HepG2 (cell line): ENCODE measurements around the gene CEP104. TPM values are rescaled to one million over a fixed set of nuclear protein-coding genes. Genes with fewer than 3 reads are reported as not detected.

Source experiments
- ADNP ChIP-seq: sonication (generic); formaldehyde crosslinking; IDR thresholded peaks from 2 replicates; pipeline ENCODE4 v1.4.0; 2020; ENCODE audit warnings: missing genetic modification reagents
- ATF7 ChIP-seq, 2 experiments: fragments of 450-650 bp in 1 of 2; sonication (generic) in 1 of 2; formaldehyde crosslinking in 1 of 2; IDR thresholded peaks; 2 replicates each; pipeline versions ENCODE4 v1.4.0 to v1.6.1; 2016 to 2020; ENCODE audit warnings: antibody characterized with exemption in 1 of 2, mild to moderate bottlenecking in 1 of 2, missing genetic modification reagents in 1 of 2
- GMEB2 ChIP-seq: IDR thresholded peaks from 2 replicates; pipeline ENCODE4 v1.6.1; 2016; ENCODE audit warnings: missing biosample characterization, missing genetic modification reagents, low read depth
- HOXA3 ChIP-seq: sonication (generic); formaldehyde crosslinking; IDR thresholded peaks from 2 replicates; pipeline ENCODE4 v1.5.0; 2020; ENCODE audit warnings: missing genetic modification reagents
- LBX2 ChIP-seq: sonication (generic); formaldehyde crosslinking; IDR thresholded peaks from 2 replicates; pipeline ENCODE4 v1.5.0; 2020; ENCODE audit warnings: missing genetic modification reagents, mild to moderate bottlenecking, borderline replicate concordance
- MTF2 ChIP-seq: sonication (generic); formaldehyde crosslinking; IDR thresholded peaks from 2 replicates; pipeline ENCODE4 v1.5.0; 2020; ENCODE audit warnings: missing genetic modification reagents, borderline replicate concordance
- POGK ChIP-seq: sonication (generic); formaldehyde crosslinking; conservative IDR thresholded peaks from 2 replicates; pipeline ENCODE4 v1.8.0; 2022; ENCODE audit warnings: mild to moderate bottlenecking, moderate library complexity, missing genetic modification reagents
- POLR2A ChIP-seq, 2 experiments: IDR thresholded peaks; 2 replicates each; pipeline ENCODE4 v1.6.1; 2011; ENCODE audit warnings: low read depth in 2 of 2, low read length in 2 of 2, mild to moderate bottlenecking in 1 of 2, moderate library complexity in 1 of 2; ENCODE audit not compliant: insufficient read depth in 1 of 2
- RBFOX2 ChIP-seq: fragments of 200-400 bp; formaldehyde crosslinking; IDR thresholded peaks from 2 replicates; pipeline ENCODE4 v1.6.1; 2017; ENCODE audit warnings: low read depth, mild to moderate bottlenecking, low read length
- TCF7 ChIP-seq: sonication (generic); IDR thresholded peaks from 2 replicates; pipeline ENCODE4 v1.6.1; 2016; ENCODE audit warnings: antibody characterized with exemption, low read depth
- TFE3 ChIP-seq: IDR thresholded peaks from 2 replicates; pipeline ENCODE4 v1.6.1; 2016
- THAP9 ChIP-seq: sonication (generic); formaldehyde crosslinking; IDR thresholded peaks from 2 replicates; pipeline ENCODE4; 2020; ENCODE audit warnings: missing genetic modification reagents, mild to moderate bottlenecking, borderline replicate concordance
- ZC3H13 ChIP-seq: sonication (generic); formaldehyde crosslinking; IDR thresholded peaks from 2 replicates; pipeline ENCODE4 v1.8.1; 2023; ENCODE audit warnings: mild to moderate bottlenecking, missing genetic modification reagents, moderate library complexity
- ZFP90 ChIP-seq: sonication (generic); formaldehyde crosslinking; IDR thresholded peaks from 2 replicates; pipeline ENCODE4 v1.8.0; 2022; ENCODE audit warnings: missing genetic modification reagents, mild to moderate bottlenecking, inconsistent platforms, borderline replicate concordance
- ZNF230 ChIP-seq: sonication (generic); formaldehyde crosslinking; IDR thresholded peaks from 2 replicates; pipeline ENCODE4 v1.4.0; 2020; ENCODE audit warnings: mild to moderate bottlenecking, missing genetic modification reagents
- ZNF275 ChIP-seq: sonication (generic); formaldehyde crosslinking; IDR thresholded peaks from 2 replicates; pipeline ENCODE4 v1.8.0; 2022; ENCODE audit warnings: missing genetic modification reagents, mild to moderate bottlenecking, inconsistent platforms, borderline replicate concordance
- ZNF343 ChIP-seq: sonication (generic); formaldehyde crosslinking; IDR thresholded peaks from 2 replicates; pipeline ENCODE4 v1.4.0; 2020; ENCODE audit warnings: mild to moderate bottlenecking, missing genetic modification reagents
- polyA plus RNA-seq, 8 experiments: library from polyadenylated mRNA; depleted of rRNA in 3 of 8; stranded (reverse) in 7 of 8; unstranded in 1 of 8; fragments of >200 nt; fragmentation: Illumina TruSeq in 4 of 8; extraction: Trizol in 4 of 8; gene quantifications; 2 replicates each; pipeline versions ENCODE4 v1.2.1 to v1.2.3, GENCODE V29; 2011 to 2016; ENCODE audit warnings: low read depth in 4 of 8, missing spikeins in 1 of 8, mixed read lengths in 1 of 8; ENCODE audit not compliant: insufficient read depth in 1 of 8
- total RNA-seq, 5 experiments: library from RNA; depleted of rRNA; stranded (reverse); fragments of >200 nt; fragmentation: Illumina TruSeq; extraction: Trizol; gene quantifications; 2 replicates each; pipeline ENCODE4 v1.2.3, GENCODE V29; 2016; ENCODE audit warnings: low read depth in 1 of 5

CEP104 gene
- total and polyA plus RNA-seq, 2 of the 13 experiments (the other 11 are each of a cell fraction or from before 2014, with no cell fraction given): 20.4 to 30.1 TPM

GRCh38 chr1:3778590-3779264 is 78.3 kb downstream of the CEP104 start (continued):
- TF ChIP-seq ZNF275 (CRISPR knock-in tag) (no peak), ADNP (CRISPR knock-in tag) (no peak), TCF7 (no peak), POLR2A (IDR thresholded peaks at IDR 0.05; ENCODE audit: insufficient read depth in 1 of 2, low read depth in 2 of 2, low read length in 2 of 2) (0 out of 4 replicates have a peak, but pooled peaks of 1 of the 2 experiments have one; percentile 35), GMEB2 (no peak), HOXA3 (CRISPR knock-in tag) (peak; percentile 29; the same call in 1 of the 2 replicates), ZC3H13 (CRISPR knock-in tag) (no peak), RBFOX2 (0 out of 2 replicates have a peak, but pooled peaks have one; percentile 17), ATF7 (IDR thresholded peaks at IDR 0.05) (no peak), ATF7 (CRISPR knock-in tag; IDR thresholded peaks at IDR 0.05) (no peak), TFE3 (CRISPR knock-in tag) (no peak), THAP9 (CRISPR knock-in tag) (no peak), ZNF343 (CRISPR knock-in tag) (no peak), LBX2 (no peak), ZNF230 (no peak), MTF2 (CRISPR knock-in tag) (no peak), ZFP90 (no peak), POGK (CRISPR knock-in tag) (0 out of 2 replicates have a peak, but pooled peaks have one; percentile 2)
